Astrocyte of the cerebellum (primary cell): Measurements from ENCODE around the gene EPO.

Source experiments
- DNase-seq: peaks from one replicate; pipeline ENCODE4 v3.0.0-alpha.2; 2011; ENCODE audit warnings: low read depth
- H3K4me3 ChIP-seq: 2 replicates; pipeline ENCODE4 v1.5.1; 2011; ENCODE audit warnings: mild to moderate bottlenecking, low read depth, low read length, moderate library complexity
- in situ Hi-C: cut with HindIII; loops from 2 replicates; pipeline ENCODE4 v1.10.0; 2017; ENCODE audit warnings: low sequenced_read_pairs
- TF ChIP-seq, protein P1 (sequence below): IDR thresholded peaks from 2 replicates; pipeline ENCODE4 v1.5.1; 2012; ENCODE audit warnings: low read length, low read depth, moderate library complexity, mild to moderate bottlenecking; ENCODE audit errors: missing control alignments

Gene EPO

DNA sequence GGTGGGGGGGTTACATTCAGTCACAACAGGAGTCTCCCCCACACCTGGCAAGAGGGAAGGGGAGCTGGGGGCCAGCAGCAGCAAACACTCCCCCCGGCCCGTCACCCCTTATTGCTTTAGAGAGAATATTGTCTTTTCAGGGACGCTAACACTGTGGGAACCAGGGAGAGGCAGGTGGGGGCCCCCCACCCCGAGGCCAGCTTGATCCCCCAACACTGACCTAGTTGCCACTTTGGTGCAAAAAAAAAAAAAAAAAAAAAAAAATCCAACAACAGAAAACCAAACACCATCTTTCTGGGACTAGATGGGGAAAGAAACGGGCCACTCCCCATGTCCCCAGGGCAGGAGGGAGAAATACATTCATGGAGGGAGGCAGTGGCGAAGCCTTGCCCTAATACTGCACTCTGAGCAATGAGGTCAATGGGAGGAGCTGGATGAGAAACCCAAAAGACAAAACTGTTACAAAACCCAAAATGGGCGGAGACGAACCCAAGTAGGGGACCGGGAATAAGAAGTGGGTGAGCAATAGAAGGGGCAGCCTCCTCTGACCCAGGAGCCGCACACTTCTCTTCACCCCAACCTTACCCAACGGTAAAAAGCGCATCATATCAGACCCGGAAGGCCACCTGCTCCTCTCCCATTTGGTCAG is 40.2 kb upstream of the EPO start:
- in situ Hi-C loops, result no loop called here
- no peak overlapping the region for H3K4me3 ChIP-seq
- TF ChIP-seq, protein P1, sequence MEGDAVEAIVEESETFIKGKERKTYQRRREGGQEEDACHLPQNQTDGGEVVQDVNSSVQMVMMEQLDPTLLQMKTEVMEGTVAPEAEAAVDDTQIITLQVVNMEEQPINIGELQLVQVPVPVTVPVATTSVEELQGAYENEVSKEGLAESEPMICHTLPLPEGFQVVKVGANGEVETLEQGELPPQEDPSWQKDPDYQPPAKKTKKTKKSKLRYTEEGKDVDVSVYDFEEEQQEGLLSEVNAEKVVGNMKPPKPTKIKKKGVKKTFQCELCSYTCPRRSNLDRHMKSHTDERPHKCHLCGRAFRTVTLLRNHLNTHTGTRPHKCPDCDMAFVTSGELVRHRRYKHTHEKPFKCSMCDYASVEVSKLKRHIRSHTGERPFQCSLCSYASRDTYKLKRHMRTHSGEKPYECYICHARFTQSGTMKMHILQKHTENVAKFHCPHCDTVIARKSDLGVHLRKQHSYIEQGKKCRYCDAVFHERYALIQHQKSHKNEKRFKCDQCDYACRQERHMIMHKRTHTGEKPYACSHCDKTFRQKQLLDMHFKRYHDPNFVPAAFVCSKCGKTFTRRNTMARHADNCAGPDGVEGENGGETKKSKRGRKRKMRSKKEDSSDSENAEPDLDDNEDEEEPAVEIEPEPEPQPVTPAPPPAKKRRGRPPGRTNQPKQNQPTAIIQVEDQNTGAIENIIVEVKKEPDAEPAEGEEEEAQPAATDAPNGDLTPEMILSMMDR, result no peak
- DNase-seq, result no peak

DNA sequence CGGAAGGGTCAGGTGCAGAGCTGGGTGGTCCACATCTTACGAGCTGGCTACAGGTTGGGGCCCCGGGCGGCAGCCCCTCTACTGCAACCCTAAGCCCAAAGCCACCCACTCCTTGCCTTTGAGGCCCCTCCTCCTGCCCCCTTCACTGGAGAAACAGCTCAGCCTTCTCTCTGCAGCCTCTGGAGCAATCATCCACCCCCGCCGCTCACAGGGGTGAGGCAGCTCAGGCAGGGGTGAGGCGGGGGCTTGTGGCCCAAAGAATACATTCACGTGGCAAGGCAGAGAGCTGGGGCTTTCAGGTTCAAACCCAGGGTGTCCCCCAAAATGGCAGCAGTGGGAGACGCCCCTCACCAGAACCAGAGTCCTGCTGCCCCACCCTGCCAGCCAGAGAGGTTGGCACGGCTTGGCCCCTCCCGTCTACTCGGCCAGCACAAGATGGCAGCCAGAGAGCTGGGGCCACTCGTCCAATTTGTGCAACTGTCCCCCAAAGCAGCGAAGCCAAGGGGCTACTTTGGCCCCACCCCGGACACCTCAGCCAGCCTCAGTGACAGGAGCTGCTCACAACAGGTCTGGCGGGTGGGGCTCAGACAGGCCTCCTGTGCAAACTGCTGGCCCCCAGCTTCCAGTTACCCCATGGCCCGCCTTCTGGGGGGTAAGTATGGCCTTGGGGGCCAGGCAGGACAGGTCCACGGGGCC is 39.5 kb upstream of the EPO start:
- no peak for DNase-seq
- TF ChIP-seq, protein P1, result no peak
- in situ Hi-C loops, result no loop called here
- no peak overlapping the region for H3K4me3 ChIP-seq

DNA sequence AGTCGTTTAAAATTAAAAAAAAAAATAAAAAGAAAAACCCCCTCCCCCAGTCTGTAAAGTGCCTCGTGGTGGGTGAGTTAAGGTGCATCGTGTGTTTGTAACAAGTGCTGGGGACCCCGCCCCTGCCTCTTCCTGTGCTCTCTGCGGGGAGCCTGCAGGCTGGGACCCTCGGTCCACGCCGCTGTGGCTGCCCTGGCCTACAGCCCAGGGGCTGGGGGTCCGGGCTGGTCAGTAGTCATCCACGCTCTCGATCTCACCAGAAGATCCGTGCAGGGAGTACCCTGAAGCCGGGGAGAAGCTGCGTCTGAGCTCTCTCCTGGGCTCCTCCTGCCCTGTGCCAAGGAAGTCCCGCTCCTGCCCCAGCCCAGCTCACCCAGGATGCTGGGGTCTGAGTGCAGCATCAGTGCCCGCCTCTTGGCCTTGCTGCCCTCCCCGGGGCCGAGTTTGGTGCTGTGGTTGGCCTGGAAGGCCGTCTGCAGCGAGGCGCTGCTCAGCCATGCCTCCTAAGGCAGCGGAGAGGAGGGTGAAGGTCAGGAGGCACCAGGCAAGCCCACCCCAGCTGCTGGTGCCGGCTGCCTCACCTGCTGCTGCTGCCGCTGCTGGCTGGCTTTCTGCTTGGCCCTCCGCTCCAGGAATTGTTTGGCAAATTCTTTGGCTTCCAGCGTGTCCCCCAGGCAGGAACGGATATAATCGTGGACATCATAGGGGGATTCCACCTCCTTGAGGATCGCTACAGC is 38.6 kb upstream of the EPO start:
- no peak overlapping the region for H3K4me3 ChIP-seq
- DNase-seq, result no peak
- TF ChIP-seq, protein P1, result no peak
- in situ Hi-C loops, result no loop called here

DNA sequence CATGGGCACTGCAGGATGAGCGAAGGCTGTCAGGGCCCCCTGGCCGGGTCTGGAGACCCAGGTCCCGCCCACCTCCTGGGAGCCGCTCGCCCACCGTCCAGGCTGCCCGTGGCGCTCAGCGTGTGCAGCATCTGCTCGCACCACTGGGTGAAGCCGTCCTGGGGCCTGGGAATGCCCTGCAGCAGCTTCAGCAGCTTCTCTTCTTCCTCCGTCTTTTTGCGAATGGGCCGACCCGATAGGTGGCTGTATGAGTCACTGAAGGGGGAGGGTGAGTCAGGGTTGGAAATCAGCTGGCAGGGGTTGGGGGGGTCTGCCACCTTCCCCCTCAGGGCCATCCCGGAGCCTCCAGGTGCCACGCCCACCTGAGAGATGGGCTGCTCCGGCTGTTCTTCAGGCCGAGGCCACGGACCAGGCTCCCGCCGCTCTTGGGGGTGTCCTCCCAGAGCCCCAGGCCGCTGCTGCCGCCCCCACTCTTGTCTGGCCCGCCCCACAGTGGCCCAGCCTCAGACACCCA is 38.0 kb upstream of the EPO start:
- DNase-seq, result no peak
- no peak overlapping the region for H3K4me3 ChIP-seq
- TF ChIP-seq, protein P1, result no peak
- in situ Hi-C loops, result no loop called here

DNA sequence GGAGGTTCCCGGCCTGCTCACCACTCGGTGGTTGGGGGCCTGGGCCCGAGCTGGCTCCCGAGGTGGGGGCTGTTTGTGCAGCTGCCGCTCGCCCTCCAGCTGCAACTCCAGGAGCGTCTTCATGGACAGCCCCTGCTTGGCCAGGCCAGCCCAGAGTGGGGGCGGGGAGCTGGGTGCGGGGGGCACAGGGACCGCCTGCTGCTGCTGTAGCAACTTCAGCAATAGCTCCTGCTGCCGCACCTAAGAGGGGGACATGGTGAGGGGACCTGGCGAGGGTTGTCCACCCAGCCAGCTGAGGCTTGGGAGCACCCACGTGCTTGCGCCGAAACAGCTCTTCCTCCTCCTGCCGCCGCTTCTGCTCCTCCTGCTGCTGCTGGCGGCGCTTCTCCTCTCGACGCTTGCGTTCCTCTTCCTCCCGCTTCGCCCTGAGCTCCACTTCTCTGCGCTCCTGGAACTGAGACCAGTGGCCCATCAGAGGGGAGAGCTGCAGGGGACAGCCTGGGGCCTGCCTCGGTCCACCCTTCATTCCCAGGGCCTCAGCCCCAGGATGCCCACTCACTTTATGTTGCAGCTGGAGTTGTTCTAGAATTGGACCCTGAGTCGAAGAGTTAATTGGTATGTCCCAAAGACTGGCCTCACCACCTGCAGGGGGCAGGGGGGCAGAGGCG is 37.1 kb upstream of the EPO start:
- no peak overlapping the region for H3K4me3 ChIP-seq
- in situ Hi-C loops, result no loop called here
- DNase-seq, result no peak
- TF ChIP-seq, protein P1, result no peak
